HG03196 (cell line): ENCODE results near the gene CLCA2.

Experiments used
- ATAC-seq: cut with Tn5 transposase; IDR thresholded peaks from one replicate; pipeline ENCODE4 v1.9.1; 2021; ENCODE audit not compliant: unreplicated experiment

Gene CLCA2

GRCh38 chr1:86423873-86424272, at the start of gene CLCA2:
TSS of gene CLCA2 (plus strand) at chr1:86424171. CDS start at chr1:86424248, 77 bp downstream.
- no peak for ATAC-seq

- ATAC-seq = no peak
These were observed 48.3 kb upstream of the CLCA2 start for GRCh38 chr1:86375688-86376087.

GRCh38 chr1:86377341-86377740, 46.6 kb upstream of the CLCA2 start:
- no peak for ATAC-seq

GRCh38 chr1:86378813-86379212, 45.2 kb upstream of the CLCA2 start:
- no peak for ATAC-seq

- ATAC-seq = peak; percentile 81
These were observed 43.6 kb upstream of the CLCA2 start for GRCh38 chr1:86380257-86380861.

- no peak for ATAC-seq
These were observed 42.7 kb upstream of the CLCA2 start for GRCh38 chr1:86381223-86381622.

GRCh38 chr1:86382878-86383277, 41.1 kb upstream of the CLCA2 start:
- ATAC-seq = no peak

GRCh38 chr1:86387916-86388627, 35.9 kb upstream of the CLCA2 start:
- ATAC-seq = no peak

- no peak for ATAC-seq
These were observed 35.2 kb upstream of the CLCA2 start for GRCh38 chr1:86388777-86389176.

- peak; percentile 66 for ATAC-seq
These were observed 34.7 kb upstream of the CLCA2 start for GRCh38 chr1:86389307-86389706.

- no peak for ATAC-seq
These were observed 29.6 kb upstream of the CLCA2 start for GRCh38 chr1:86394416-86394815.

GRCh38 chr1:86395751-86396497, 28.0 kb upstream of the CLCA2 start, which contains the start of gene ODF2L:
TSS of gene ODF2L (minus strand) at chr1:86396323. CDS start at chr1:86387027, 9,296 bp downstream.
- ATAC-seq = peak; percentile 100

GRCh38 chr1:86396498-86396890, 27.5 kb upstream of the CLCA2 start:
- ATAC-seq = peak; percentile 34

- ATAC-seq = no peak
These were observed 14.5 kb upstream of the CLCA2 start for GRCh38 chr1:86409416-86410021.

GRCh38 chr1:86410879-86411278, 13.1 kb upstream of the CLCA2 start:
- ATAC-seq = no peak

- no peak for ATAC-seq
These were observed 7.6 kb upstream of the CLCA2 start for GRCh38 chr1:86416343-86416742.

- ATAC-seq = no peak
These were observed 4.6 kb upstream of the CLCA2 start for GRCh38 chr1:86419277-86419903.

- no peak for ATAC-seq
These were observed 2.2 kb upstream of the CLCA2 start for GRCh38 chr1:86421601-86422280.

- ATAC-seq = no peak
These were observed 498 bp upstream of the CLCA2 start for GRCh38 chr1:86423473-86423872.

GRCh38 chr1:86429122-86429725, 5.3 kb downstream of the CLCA2 start:
- ATAC-seq = no peak
